Activated CD8-positive, alpha-beta memory T cell treated with anti-CD3 and anti-CD28 coated beads, Interleukin-2, amount 50 U/mL, for 24 hours (primary cell): ENCODE data around the gene TANGO2.

ENCODE experiments used
- DNase-seq: peaks from one replicate; pipeline ENCODE4 v3.0.0-alpha.2; 2020; ENCODE audit errors: extremely low read depth

The TANGO2 gene

GRCh38 chr22:20087319-20088262 is 66.7 kb downstream of the TANGO2 start:
- DNase-seq, result no peak

GRCh38 chr22:20088263-20088648 is 67.3 kb downstream of the TANGO2 start:
- no peak for DNase-seq

GRCh38 chr22:20089226-20089976 is 68.5 kb downstream of the TANGO2 start:
- no peak for DNase-seq

GRCh38 chr22:20089977-20090729 is 69.2 kb downstream of the TANGO2 start:
- no peak for DNase-seq

- DNase-seq, result no peak
Observed at GRCh38 chr22:20090730-20091240, 69.9 kb downstream of the TANGO2 start.

GRCh38 chr22:20091690-20092476 is 71.0 kb downstream of the TANGO2 start:
- DNase-seq, result no peak

- no peak for DNase-seq
Observed at GRCh38 chr22:20092477-20092854, 71.6 kb downstream of the TANGO2 start.

GRCh38 chr22:20093418-20094196 is 72.7 kb downstream of the TANGO2 start:
- DNase-seq, result no peak

GRCh38 chr22:20094197-20094807 is 73.4 kb downstream of the TANGO2 start:
- no peak for DNase-seq

GRCh38 chr22:20095521-20095920 is 74.6 kb downstream of the TANGO2 start:
- DNase-seq, result no peak

- DNase-seq, result no peak
Observed at GRCh38 chr22:20096574-20097420, 75.9 kb downstream of the TANGO2 start.

GRCh38 chr22:20099099-20099711 is 78.3 kb downstream of the TANGO2 start:
- no peak for DNase-seq

GRCh38 chr22:20101638-20102037 is 80.7 kb downstream of the TANGO2 start:
- DNase-seq, result no peak

GRCh38 chr22:20102203-20102780 is 81.4 kb downstream of the TANGO2 start:
- no peak for DNase-seq

- DNase-seq, result no peak
Observed at GRCh38 chr22:20105456-20106204, 84.7 kb downstream of the TANGO2 start.

GRCh38 chr22:20106205-20106848 is 85.4 kb downstream of the TANGO2 start:
- no peak for DNase-seq

- DNase-seq, result no peak
Observed at GRCh38 chr22:20106849-20107237, 85.9 kb downstream of the TANGO2 start.
